ENCODE data around the gene SLC25A34. TPM values are rescaled to one million over a fixed set of nuclear protein-coding genes. Genes with fewer than 3 reads are reported as not detected.
A peak's percentile ranks its signal among the peaks of the same experiment; 100 is the strongest.

The SLC25A34 gene
- total RNA-seq, 1 donor from 2014 or later, result 5.8 TPM

GRCh38 chr1:15724949-15725880 lies 10.8 kb upstream of the SLC25A34 start:
- Mint-ChIP-seq H3K4me1 (no peaks in the 10 kb centered on the region), H3K9me3 (no peaks in the 10 kb centered on the region), H3K36me3 (ENCODE audit: low read depth) (peaks cover 77% of the 10 kb centered on the region), H3K4me3 (no peak overlapping the region), H3K27ac (no peak overlapping the region), H3K27me3 (no peaks in the 10 kb centered on the region)
- no peak for TF ChIP-seq CTCF (IDR thresholded peaks at IDR 0.05)
- ChIA-PET POLR2A (interaction anchor here (0.6 kb wide), 1 partner anchor 125 kb away, joined by 4 read pairs; no protein-coding TSS in a partner anchor), CTCF (no interaction called here)
- DNase-seq (no peak), ATAC-seq (ENCODE audit: low read depth) (no peak)
- intact Hi-C loops (cut with micrococcal nuclease), result loop anchor here (5.0 kb wide), 1 partner anchor 183 kb away; no protein-coding TSS in a partner anchor

DNA sequence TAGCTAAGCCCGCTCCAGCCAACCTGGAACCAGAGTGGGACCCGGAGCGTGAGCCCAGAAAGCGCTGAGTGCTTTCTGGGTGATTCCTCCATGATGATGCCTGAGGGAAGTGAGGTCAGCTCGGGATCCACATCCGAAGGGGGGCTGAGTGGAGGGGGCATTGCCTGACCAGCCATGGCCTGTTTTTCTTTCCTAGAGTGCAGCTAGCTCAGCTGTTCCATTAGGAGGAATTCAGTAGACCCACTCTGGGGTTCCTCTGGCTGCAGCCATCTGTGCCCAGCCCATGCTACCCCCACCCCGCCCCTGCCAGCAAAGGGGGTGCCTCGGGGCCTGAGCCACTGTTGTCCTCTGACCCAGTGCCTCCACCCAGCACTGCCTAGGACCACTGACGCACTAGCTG lies 9.6 kb upstream of the SLC25A34 start:
- DNase-seq (no peak), ATAC-seq (ENCODE audit: low read depth) (no peak)
- Mint-ChIP-seq H3K27ac (no peak overlapping the region), H3K36me3 (ENCODE audit: low read depth) (peaks cover 76% of the 10 kb centered on the region), H3K27me3 (no peaks in the 10 kb centered on the region), H3K4me3 (no peak overlapping the region), H3K9me3 (no peaks in the 10 kb centered on the region), H3K4me1 (no peaks in the 10 kb centered on the region)
- intact Hi-C loops (cut with micrococcal nuclease), result no loop called here
- CTCF ChIA-PET, result no interaction called here
- no peak for TF ChIP-seq CTCF (IDR thresholded peaks at IDR 0.05)
- POLR2A ChIA-PET, result no interaction called here

GRCh38 chr1:15727021-15727420 lies 9.0 kb upstream of the SLC25A34 start:
- no peaks in the 10 kb centered on the region for H3K9me3 Mint-ChIP-seq
- ATAC-seq (ENCODE audit: low read depth) (no peak), DNase-seq (no peak)
- no peak overlapping the region for H3K27ac Mint-ChIP-seq
- TF ChIP-seq CTCF (IDR thresholded peaks at IDR 0.05), result no peak
- H3K36me3 Mint-ChIP-seq (ENCODE audit: low read depth), result peaks cover 74% of the 10 kb centered on the region
- POLR2A ChIA-PET, result no interaction called here
- no peak overlapping the region for H3K4me3 Mint-ChIP-seq
- H3K4me1 Mint-ChIP-seq, result no peaks in the 10 kb centered on the region
- CTCF ChIA-PET, result no interaction called here
- intact Hi-C loops (cut with micrococcal nuclease), result no loop called here
- H3K27me3 Mint-ChIP-seq, result no peaks in the 10 kb centered on the region

DNA sequence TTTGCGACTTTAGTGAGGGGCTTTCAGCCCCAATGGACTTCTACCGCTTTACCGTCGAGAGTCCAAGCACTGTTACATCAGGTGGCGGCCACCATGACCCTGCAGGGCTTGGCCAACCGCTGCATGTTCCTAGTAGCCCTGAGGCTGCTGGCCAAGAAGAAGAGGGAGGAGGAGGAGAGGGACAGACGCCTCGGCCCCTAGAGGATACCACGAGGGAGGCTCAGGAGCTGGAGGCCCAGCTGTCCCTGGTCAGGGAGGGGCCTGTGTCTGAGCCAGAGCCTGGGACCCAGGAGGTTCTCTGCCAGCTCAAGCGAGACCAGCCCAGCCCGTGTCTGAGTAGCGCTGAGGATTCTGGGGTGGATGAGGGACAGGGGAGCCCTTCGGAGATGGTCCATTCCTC lies 8.6 kb upstream of the SLC25A34 start:
- Mint-ChIP-seq H3K4me3 (no peak overlapping the region), H3K36me3 (ENCODE audit: low read depth) (peaks cover 76% of the 10 kb centered on the region), H3K4me1 (no peaks in the 10 kb centered on the region), H3K9me3 (no peaks in the 10 kb centered on the region), H3K27ac (peak overlapping the region; percentile 15), H3K27me3 (no peaks in the 10 kb centered on the region)
- no peak for TF ChIP-seq CTCF (IDR thresholded peaks at IDR 0.05)
- ATAC-seq (ENCODE audit: low read depth) (no peak), DNase-seq (no peak)
- CTCF ChIA-PET, result no interaction called here
- intact Hi-C loops (cut with micrococcal nuclease), result no loop called here
- POLR2A ChIA-PET, result no interaction called here

DNA sequence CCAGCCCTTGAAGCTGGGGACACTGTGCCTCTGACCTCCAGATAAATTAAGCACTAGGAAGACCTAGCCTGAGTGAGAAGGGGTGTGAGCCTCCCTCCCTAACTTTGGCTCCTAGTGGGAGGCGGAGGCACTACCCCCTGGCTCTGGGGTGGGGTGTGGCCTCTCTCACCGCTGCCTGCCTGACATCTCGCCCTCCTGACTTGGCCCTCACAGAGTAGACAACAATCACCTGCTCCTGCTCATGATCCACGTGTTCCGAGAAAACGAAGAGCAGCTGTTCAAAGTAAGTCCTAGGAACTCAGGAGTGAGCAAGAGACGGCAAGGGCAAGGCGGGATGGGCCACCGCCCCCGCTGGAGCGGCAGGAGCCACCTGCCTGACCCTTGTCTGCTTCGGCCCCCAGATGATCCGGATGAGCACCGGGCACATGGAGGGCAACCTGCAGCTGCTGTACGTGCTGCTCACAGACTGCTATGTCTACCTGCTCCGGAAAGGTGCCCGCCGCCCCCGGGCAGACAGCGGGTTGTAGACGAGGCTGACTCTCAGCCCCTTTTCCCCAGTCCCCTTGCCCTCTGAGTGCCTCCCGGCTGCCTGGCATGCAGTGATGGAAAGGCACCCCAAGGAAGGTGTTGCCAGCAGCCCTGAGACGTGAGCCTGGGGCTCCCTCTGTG lies 8.1 kb upstream of the SLC25A34 start:
- Mint-ChIP-seq H3K4me3 (no peak overlapping the region), H3K36me3 (ENCODE audit: low read depth) (peaks cover 76% of the 10 kb centered on the region), H3K27ac (no peak overlapping the region), H3K27me3 (no peaks in the 10 kb centered on the region), H3K4me1 (no peaks in the 10 kb centered on the region), H3K9me3 (no peaks in the 10 kb centered on the region)
- POLR2A ChIA-PET, result no interaction called here
- DNase-seq, result no peak
- intact Hi-C loops (cut with micrococcal nuclease), result no loop called here
- no peak for TF ChIP-seq CTCF (IDR thresholded peaks at IDR 0.05)
- ATAC-seq (ENCODE audit: low read depth), result no peak
- CTCF ChIA-PET, result no interaction called here

Data from activated B cell treated with CpG ODN at 0.5 μM for 24 hours (primary cell).